LNCAP (cell line): Measurements from ENCODE around the gene OCLN.

Experiments used
- CTCF ChIP-seq: fragments of 450-650 bp; IDR thresholded peaks from 2 replicates; pipeline ENCODE4 v1.5.1; 2017; ENCODE audit warnings: mild to moderate bottlenecking

Gene OCLN

DNA sequence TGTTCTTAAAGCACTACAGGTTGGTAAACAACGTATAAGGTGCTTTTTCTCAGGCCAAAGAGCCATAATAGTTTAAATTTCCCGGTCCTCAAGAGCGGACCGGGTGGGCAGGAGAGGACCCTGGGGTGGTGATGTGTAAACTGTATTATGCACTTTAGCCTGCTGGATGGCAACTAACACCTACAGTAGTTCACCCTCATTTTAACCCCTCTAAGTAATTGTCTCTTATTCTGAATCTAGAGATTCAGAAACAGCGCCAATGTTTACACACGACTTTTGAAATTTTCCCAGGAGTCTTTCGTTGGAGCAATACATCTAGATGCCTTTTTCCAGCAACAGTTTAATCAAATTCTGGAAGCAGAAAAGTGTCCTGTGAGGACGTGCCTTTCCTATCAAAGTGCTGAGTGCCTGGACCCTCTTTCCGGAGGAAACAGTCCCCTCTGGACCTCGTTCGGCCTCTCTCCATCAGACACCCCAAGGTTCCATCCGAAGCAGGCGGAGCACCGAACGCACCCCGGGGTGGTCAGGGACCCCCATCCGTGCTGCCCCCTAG is 676 bp upstream of the OCLN start:
- no peak for TF ChIP-seq CTCF

DNA sequence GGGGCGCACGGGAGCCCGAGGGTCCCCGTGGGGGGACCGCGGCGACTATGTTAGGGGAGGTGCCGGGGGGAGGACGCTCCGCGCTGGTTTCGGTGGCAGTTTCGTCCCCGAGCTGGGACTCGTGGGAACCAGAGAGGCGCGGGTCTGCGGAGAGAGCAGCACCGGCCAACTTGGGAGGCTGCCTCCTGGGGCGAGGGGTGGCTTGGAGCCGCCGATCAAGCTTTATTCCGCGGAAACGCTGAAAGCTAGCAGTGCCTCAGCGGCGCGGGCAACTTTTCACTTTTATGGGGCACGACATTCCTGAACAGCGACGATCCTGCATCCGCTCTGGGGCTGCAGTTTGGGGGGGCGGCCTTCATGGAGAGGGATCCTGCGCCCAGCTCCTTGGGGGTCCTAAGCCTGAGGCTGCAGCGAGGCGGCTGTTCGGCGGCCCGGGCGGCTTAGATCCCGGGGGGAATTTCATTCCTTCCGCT is 369 bp downstream of the OCLN start:
- no peak for TF ChIP-seq CTCF

- no peak for TF ChIP-seq CTCF
These were observed 975 bp downstream of the OCLN start for GRCh38 chr5:69493396-69494133.

DNA sequence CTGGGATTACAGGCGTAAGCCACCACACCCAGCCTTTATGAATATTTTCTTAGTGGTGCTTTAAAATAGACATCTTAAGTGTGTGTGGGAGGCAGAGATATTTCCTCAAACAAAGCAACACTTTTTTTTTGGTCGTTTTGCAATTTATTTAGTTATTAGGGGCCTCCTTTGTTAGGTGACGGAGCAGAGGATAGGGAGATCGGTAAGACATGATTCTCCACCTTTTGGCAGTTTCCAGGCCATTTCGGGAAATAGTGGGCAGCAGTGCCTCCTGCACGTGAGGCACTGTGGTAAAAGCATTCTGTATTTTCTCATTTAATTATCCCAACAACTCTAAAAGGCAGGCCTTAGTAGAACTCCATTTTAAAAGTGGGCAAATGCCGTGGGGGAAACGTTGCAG is 1.9 kb downstream of the OCLN start:
- TF ChIP-seq CTCF, result no peak

- no peak for TF ChIP-seq CTCF
These were observed 4.5 kb downstream of the OCLN start for GRCh38 chr5:69497006-69497520.

DNA sequence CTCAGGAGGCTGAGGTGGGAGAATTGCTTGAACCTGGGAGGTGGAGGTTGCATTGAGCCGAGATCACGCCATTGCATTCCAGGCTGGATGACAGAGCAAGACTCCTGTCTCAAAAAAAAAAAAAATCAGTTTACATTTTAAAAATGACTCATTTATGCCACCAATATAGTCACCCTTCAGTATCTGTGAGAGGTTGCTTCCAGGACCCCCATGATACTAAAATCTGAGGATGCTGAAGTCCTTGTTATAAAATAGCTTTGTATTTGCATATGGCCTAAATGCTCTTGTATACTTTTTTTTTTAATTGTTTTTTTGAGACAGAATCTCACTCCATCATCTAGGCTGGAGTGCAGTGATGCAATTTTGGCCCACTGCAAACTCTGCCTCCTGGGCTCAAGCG is 5.8 kb downstream of the OCLN start:
- TF ChIP-seq CTCF, result no peak

DNA sequence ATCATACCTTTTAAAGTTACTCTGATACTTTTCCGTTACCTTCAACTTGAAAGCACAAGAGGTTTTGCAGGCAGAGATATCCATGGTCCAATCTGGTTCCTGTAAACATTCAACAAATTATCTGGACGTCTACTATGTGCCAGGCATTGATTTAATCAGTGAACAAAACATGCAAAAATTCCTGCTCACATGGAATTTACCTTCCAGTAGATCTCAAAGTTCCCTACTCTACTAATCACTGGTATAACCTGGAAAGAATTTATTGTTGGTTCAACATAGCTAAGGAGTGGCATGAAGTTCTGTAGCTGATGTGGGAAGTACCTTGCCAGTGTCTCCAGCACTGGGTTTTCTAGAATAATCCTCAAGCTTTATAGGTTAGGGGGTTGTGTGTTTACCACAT is 9.8 kb downstream of the OCLN start:
- TF ChIP-seq CTCF, result no peak
